ENCODE data around the gene SCGB1D2.

Gene SCGB1D2

GRCh38 chr11:62223095-62223494, 18.9 kb upstream of the SCGB1D2 start:
- Histone ChIP-seq H3K4me1 (ENCODE audit: insufficient read depth, low read length) (no peaks in the 10 kb centered on the region), H2AFZ (ENCODE audit: low read depth, low read length) (no peak overlapping the region), H3K27me3 (ENCODE audit: insufficient read depth, low read length) (peaks cover 2% of the 10 kb centered on the region), H3K36me3 (ENCODE audit: insufficient read depth, low read length) (no peaks in the 10 kb centered on the region), H3K9me3 (ENCODE audit: low read length) (peaks cover 5% of the 10 kb centered on the region), H3K4me3 (ENCODE audit: low read length) (no peak overlapping the region)

- peaks cover 3% of the 10 kb centered on the region for H3K27me3 ChIP-seq (ENCODE audit: insufficient read depth, low read length)
- no peak overlapping the region for H3K4me3 ChIP-seq (ENCODE audit: low read length)
- no peaks in the 10 kb centered on the region for H3K36me3 ChIP-seq (ENCODE audit: insufficient read depth, low read length)
- no peaks in the 10 kb centered on the region for H3K9me3 ChIP-seq (ENCODE audit: low read length)
- no peaks in the 10 kb centered on the region for H3K4me1 ChIP-seq (ENCODE audit: insufficient read depth, low read length)
- no peak overlapping the region for H2AFZ ChIP-seq (ENCODE audit: low read depth, low read length)
Measured at GRCh38 chr11:62233730-62234129, 8.3 kb upstream of the SCGB1D2 start.

GRCh38 chr11:62236187-62236586, 5.9 kb upstream of the SCGB1D2 start:
- no peaks in the 10 kb centered on the region for H3K9me3 ChIP-seq (ENCODE audit: low read length)

DNA sequence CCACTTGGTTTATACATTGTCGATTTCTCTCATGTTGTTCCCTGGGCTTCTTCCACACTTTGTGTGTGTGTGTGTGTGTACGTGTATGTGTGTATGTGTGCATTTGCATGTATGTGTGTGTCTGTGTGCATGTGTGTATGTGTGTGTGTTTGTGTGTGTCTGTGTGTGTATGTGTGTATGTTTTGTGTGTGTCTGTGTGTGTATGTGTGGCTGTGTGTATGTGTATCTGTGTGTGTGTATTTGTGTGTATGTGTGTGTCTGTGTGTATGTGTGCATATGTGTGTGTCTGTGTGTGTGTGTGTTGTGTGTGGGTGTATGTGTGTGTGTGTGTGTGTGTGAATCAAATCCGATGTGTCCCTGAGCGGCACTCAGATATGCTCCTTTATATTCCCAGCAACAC, 4.5 kb upstream of the SCGB1D2 start:
- Histone ChIP-seq H3K36me3 (ENCODE audit: insufficient read depth, low read length) (no peaks in the 10 kb centered on the region), H2AFZ (ENCODE audit: low read depth, low read length) (no peak overlapping the region), H3K9me3 (ENCODE audit: low read length) (no peaks in the 10 kb centered on the region), H3K4me3 (ENCODE audit: low read length) (no peak overlapping the region), H3K4me1 (ENCODE audit: insufficient read depth, low read length) (no peaks in the 10 kb centered on the region), H3K27me3 (ENCODE audit: insufficient read depth, low read length) (peaks cover 5% of the 10 kb centered on the region)

More at GRCh38 chr11:62236187-62236586, 5.9 kb upstream of the SCGB1D2 start:
- no peak overlapping the region for H3K4me3 ChIP-seq (ENCODE audit: low read length)
- H3K27me3 ChIP-seq (ENCODE audit: insufficient read depth, low read length) = peaks cover 5% of the 10 kb centered on the region
- H2AFZ ChIP-seq (ENCODE audit: low read depth, low read length) = no peak overlapping the region
- H3K4me1 ChIP-seq (ENCODE audit: insufficient read depth, low read length) = no peaks in the 10 kb centered on the region
- H3K36me3 ChIP-seq (ENCODE audit: insufficient read depth, low read length) = no peaks in the 10 kb centered on the region

DNA sequence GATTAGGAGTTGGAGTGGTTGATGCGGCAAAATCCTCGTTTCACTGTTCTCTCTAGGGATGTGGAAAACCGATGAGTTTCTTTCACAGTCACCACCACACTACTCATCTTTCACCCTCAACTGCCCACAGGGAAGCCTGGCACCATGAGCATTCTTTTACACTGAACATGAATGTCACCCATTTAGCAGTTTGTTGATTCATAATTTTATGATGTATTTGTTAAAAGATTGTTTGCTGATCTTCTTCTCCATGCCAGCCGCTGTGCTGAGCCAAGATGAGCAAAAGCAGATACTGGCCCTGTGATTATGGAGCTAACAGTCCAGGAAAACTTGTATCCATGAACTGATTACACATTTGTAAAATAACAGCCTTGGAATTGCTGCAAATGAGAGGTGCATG, 3.9 kb upstream of the SCGB1D2 start:
- Histone ChIP-seq H3K9me3 (ENCODE audit: low read length) (no peaks in the 10 kb centered on the region), H3K4me3 (ENCODE audit: low read length) (no peak overlapping the region), H3K27me3 (ENCODE audit: insufficient read depth, low read length) (peaks cover 5% of the 10 kb centered on the region), H2AFZ (ENCODE audit: low read depth, low read length) (no peak overlapping the region), H3K36me3 (ENCODE audit: insufficient read depth, low read length) (no peaks in the 10 kb centered on the region), H3K4me1 (ENCODE audit: insufficient read depth, low read length) (no peaks in the 10 kb centered on the region)

DNA sequence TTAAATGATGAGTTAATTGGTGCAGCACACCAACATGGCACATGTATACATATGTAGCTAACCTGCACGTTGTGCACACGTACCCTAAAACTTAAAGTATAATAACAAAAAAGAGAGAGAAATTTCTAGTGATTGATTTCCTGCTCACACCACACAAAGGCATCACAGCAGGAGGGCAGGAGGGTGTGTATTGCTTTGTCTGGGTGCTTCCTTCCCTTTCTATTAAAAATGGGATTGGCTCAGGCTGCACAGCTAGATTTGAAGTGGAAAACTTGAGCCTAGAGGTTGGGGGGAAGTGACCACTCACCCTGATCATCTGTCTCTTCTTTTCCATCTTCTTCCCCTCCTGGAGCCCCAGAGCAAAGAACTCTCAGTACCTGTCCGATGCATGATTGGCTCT, 944 bp upstream of the SCGB1D2 start:
- Histone ChIP-seq H3K9me3 (ENCODE audit: low read length) (no peaks in the 10 kb centered on the region), H3K27me3 (ENCODE audit: insufficient read depth, low read length) (peaks cover 2% of the 10 kb centered on the region), H3K4me3 (ENCODE audit: low read length) (no peak overlapping the region), H3K4me1 (ENCODE audit: insufficient read depth, low read length) (no peaks in the 10 kb centered on the region), H3K36me3 (ENCODE audit: insufficient read depth, low read length) (no peaks in the 10 kb centered on the region), H2AFZ (ENCODE audit: low read depth, low read length) (no peak overlapping the region)

GRCh38 chr11:62245271-62245753, 3.3 kb downstream of the SCGB1D2 start:
- Histone ChIP-seq H3K4me3 (ENCODE audit: low read length) (no peak overlapping the region), H3K36me3 (ENCODE audit: insufficient read depth, low read length) (no peaks in the 10 kb centered on the region), H3K4me1 (ENCODE audit: insufficient read depth, low read length) (no peaks in the 10 kb centered on the region), H3K27me3 (ENCODE audit: insufficient read depth, low read length) (peaks cover 2% of the 10 kb centered on the region), H2AFZ (ENCODE audit: low read depth, low read length) (no peak overlapping the region), H3K9me3 (ENCODE audit: low read length) (no peaks in the 10 kb centered on the region)

- Histone ChIP-seq H3K9me3 (ENCODE audit: low read length) (peaks cover 9% of the 10 kb centered on the region), H3K36me3 (ENCODE audit: insufficient read depth, low read length) (no peaks in the 10 kb centered on the region), H3K27me3 (ENCODE audit: insufficient read depth, low read length) (no peaks in the 10 kb centered on the region), H2AFZ (ENCODE audit: low read depth, low read length) (no peak overlapping the region), H3K4me3 (ENCODE audit: low read length) (no peak overlapping the region), H3K4me1 (ENCODE audit: insufficient read depth, low read length) (no peaks in the 10 kb centered on the region)
Measured at GRCh38 chr11:62251698-62252097, 9.7 kb downstream of the SCGB1D2 start.

GRCh38 chr11:62253999-62254542, 12.0 kb downstream of the SCGB1D2 start:
- Histone ChIP-seq H3K9me3 (ENCODE audit: low read length) (peaks cover 9% of the 10 kb centered on the region), H3K4me3 (ENCODE audit: low read length) (no peak overlapping the region), H3K4me1 (ENCODE audit: insufficient read depth, low read length) (no peaks in the 10 kb centered on the region), H3K36me3 (ENCODE audit: insufficient read depth, low read length) (no peaks in the 10 kb centered on the region), H2AFZ (ENCODE audit: low read depth, low read length) (no peak overlapping the region), H3K27me3 (ENCODE audit: insufficient read depth, low read length) (no peaks in the 10 kb centered on the region)

DNA sequence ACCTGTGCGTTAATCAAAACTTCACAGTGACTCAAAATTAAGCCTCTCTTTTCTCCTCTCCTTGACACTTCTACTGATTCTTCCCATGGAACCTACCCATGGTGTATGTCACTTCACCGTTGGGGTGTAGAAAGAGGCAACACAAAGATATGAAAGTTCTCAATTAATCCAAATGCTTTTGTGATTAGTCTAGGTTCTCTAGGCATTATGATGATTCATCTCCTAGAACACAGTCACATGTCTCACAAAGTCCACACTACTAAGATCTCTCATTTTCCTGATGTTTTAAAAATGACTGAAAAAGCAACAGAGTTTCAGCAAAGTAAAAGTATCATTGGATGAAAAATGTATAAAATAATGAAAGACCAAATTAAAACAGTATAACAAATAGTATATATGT, 14.2 kb downstream of the SCGB1D2 start:
- Histone ChIP-seq H3K36me3 (ENCODE audit: insufficient read depth, low read length) (no peaks in the 10 kb centered on the region), H3K4me1 (ENCODE audit: insufficient read depth, low read length) (no peaks in the 10 kb centered on the region), H3K27me3 (ENCODE audit: insufficient read depth, low read length) (no peaks in the 10 kb centered on the region), H3K9me3 (ENCODE audit: low read length) (peaks cover 9% of the 10 kb centered on the region), H3K4me3 (ENCODE audit: low read length) (no peak overlapping the region), H2AFZ (ENCODE audit: low read depth, low read length) (no peak overlapping the region)

DNA sequence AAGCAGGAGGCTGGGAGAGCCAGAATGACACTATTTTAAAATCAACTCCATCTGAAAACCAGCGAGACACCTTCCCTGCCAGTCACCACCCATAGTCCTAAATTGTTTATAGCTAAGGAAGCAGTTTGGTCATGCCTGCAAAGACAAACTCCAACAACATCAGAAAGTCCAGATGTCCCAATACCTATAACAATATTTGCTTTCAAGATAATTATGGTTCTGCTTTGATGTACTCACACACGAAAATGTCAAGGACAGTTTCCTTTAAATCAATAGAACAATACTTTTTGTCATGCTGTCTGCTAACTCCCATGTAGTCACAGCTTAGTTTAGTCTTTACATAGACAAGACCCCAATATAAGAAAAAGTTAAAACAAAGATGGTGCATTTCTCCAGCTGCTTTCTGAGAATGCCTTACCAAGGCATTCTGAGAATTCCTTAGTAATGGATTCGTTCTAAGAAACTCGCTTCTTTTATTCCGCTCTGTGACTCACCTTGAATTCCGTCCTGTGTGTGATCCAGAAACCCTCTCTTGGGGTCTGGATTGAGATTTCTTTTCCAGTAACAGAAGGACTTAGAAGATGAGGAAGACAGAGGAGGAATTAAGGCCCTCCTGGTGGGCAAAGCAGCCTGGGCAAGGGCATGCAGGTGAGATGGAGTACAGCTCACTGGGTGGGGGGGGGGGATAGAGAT, 18.4 kb downstream of the SCGB1D2 start:
- Histone ChIP-seq H3K4me3 (ENCODE audit: low read length) (no peak overlapping the region), H3K4me1 (ENCODE audit: insufficient read depth, low read length) (no peaks in the 10 kb centered on the region), H3K36me3 (ENCODE audit: insufficient read depth, low read length) (no peaks in the 10 kb centered on the region), H2AFZ (ENCODE audit: low read depth, low read length) (no peak overlapping the region), H3K9me3 (ENCODE audit: low read length) (no peaks in the 10 kb centered on the region), H3K27me3 (ENCODE audit: insufficient read depth, low read length) (peaks cover 3% of the 10 kb centered on the region)

DNA sequence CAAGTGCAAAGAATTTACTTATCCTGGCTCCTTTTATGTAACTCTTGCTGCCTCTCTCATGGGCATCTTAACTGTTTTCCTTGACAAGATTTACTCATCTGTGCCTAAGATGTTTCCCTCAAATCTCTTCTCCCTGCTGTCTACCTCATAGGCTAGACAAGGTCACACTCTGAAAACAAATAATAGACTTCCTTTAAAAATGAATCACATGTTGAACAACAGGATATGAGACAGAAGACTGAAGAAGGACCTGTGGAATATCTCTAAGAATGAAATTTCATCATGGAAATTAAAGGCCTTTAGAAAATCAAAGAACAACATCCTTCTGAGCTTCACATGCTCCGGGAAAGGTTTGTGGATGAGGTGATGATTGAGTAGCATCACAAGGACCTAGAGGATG, 22.0 kb downstream of the SCGB1D2 start:
- peaks cover 6% of the 10 kb centered on the region for H3K27me3 ChIP-seq (ENCODE audit: insufficient read depth, low read length)
- H2AFZ ChIP-seq (ENCODE audit: low read depth, low read length) = no peak overlapping the region
- H3K9me3 ChIP-seq (ENCODE audit: low read length) = no peaks in the 10 kb centered on the region
- no peak overlapping the region for H3K4me3 ChIP-seq (ENCODE audit: low read length)
- no peaks in the 10 kb centered on the region for H3K36me3 ChIP-seq (ENCODE audit: insufficient read depth, low read length)
- H3K4me1 ChIP-seq (ENCODE audit: insufficient read depth, low read length) = no peaks in the 10 kb centered on the region

DNA sequence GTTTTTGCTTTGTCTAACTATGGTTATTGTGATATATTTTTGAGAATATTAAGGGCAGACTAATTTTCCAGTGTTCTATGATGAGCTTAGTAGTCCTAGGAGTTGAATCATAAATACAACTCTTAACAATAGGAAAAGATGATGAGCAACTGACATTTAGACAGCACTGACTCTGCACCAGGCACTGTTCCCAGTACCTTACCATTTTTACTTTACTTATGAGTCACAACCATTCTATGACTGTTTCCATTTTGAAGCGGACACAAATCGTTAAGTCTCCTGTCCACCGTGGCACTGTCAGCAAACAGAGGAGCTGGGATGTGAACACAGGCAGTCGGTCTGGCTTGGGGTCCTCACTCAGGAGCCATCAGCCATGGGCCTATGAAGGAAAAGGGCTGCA, 24.5 kb downstream of the SCGB1D2 start:
- no peaks in the 10 kb centered on the region for H3K36me3 ChIP-seq (ENCODE audit: insufficient read depth, low read length)
- no peak overlapping the region for H2AFZ ChIP-seq (ENCODE audit: low read depth, low read length)
- H3K9me3 ChIP-seq (ENCODE audit: low read length) = no peaks in the 10 kb centered on the region
- no peak overlapping the region for H3K4me3 ChIP-seq (ENCODE audit: low read length)
- no peaks in the 10 kb centered on the region for H3K4me1 ChIP-seq (ENCODE audit: insufficient read depth, low read length)
- peaks cover 6% of the 10 kb centered on the region for H3K27me3 ChIP-seq (ENCODE audit: insufficient read depth, low read length)

DNA sequence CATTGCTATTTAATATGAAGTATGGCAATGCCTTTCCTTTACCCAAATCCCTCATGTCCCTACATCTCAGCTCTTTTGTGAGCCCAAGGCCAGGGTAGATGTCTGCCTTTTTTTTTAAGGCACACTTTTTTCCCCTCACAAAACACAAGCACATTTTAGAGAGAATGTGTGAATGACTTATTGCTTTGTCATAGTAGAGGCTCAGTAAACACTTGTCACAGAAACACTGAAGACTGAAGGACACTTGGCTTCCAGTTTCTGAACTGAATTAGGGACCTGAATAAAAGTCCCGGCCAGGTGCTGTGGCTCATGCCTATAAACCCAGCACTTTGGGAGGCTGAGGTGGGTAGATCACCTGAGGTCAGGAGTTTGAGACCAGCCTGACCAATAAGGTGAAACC, 25.0 kb downstream of the SCGB1D2 start:
- no peaks in the 10 kb centered on the region for H3K36me3 ChIP-seq (ENCODE audit: insufficient read depth, low read length)
- H3K9me3 ChIP-seq (ENCODE audit: low read length) = no peaks in the 10 kb centered on the region
- no peak overlapping the region for H2AFZ ChIP-seq (ENCODE audit: low read depth, low read length)
- H3K27me3 ChIP-seq (ENCODE audit: insufficient read depth, low read length) = peaks cover 6% of the 10 kb centered on the region
- H3K4me3 ChIP-seq (ENCODE audit: low read length) = no peak overlapping the region
- no peaks in the 10 kb centered on the region for H3K4me1 ChIP-seq (ENCODE audit: insufficient read depth, low read length)
